Esophagus squamous epithelium (tissue), 5 donors: ENCODE data around the gene SNRPF. TPM values are rescaled to one million over a fixed set of nuclear protein-coding genes. Genes with fewer than 3 reads are reported as not detected.

ENCODE experiments used
- DNase-seq: peaks from one replicate; lab custom pipeline; 2025; lab: John Stamatoyannopoulos, UW
- H3K27ac ChIP-seq, 4 donors: fragments of 200-600 bp; sonication (generic); one replicate each; pipeline ENCODE4 v1.5.1; 2016 to 2019; ENCODE audit warnings: mild to moderate bottlenecking in 1 of 4
- H3K27me3 ChIP-seq, 4 donors: fragments of 200-600 bp; sonication (generic); 1 replicate in 3 of 4; 2 replicates in 1 of 4; pipeline versions ENCODE4 v1.5.1 to v1.6.0; 2017 to 2021; ENCODE audit warnings: antibody characterized with exemption in 1 of 4
- H3K36me3 ChIP-seq, 3 donors: fragments of 200-600 bp; sonication (generic); one replicate each; pipeline ENCODE4 v1.5.1; 2016 to 2019
- H3K4me1 ChIP-seq, 3 donors: fragments of 200-600 bp; sonication (generic); one replicate each; pipeline ENCODE4 v1.5.1; 2017 to 2019
- H3K4me3 ChIP-seq, 4 donors: fragments of 200-600 bp; sonication (generic); 1 replicate in 3 of 4; 2 replicates in 1 of 4; pipeline ENCODE4 v1.5.1; 2016 to 2019; ENCODE audit warnings: mild to moderate bottlenecking in 2 of 4, moderate library complexity in 1 of 4
- H3K9me3 ChIP-seq, 3 donors: fragments of 200-600 bp; sonication (generic); one replicate each; pipeline ENCODE4 v1.5.1; 2016 to 2019
- POLR2A ChIP-seq, 4 donors: fragments of 450-650 bp; IDR thresholded peaks; one replicate each; pipeline ENCODE4 v1.6.1; 2017; ENCODE audit warnings: antibody characterized with exemption in 4 of 4, mild to moderate bottlenecking in 4 of 4, moderate library complexity in 3 of 4
- whole genome bisulfite sequencing, 2 donors: methylation state at CpG; one replicate each; pipeline ENCODE4 v1.1.5; 2018; 5-methylcytosine and 5-hydroxymethylcytosine counted together
- intact Hi-C: fragments of 100-400 bp; cut with DNase I; formaldehyde crosslinking; loops from one replicate; pipeline ENCODE4 v1.15.0; 2022
- total RNA-seq, 4 donors: library from RNA; depleted of rRNA; stranded (reverse); fragments of >200 nt; gene quantifications; one replicate each; pipeline ENCODE4 v1.1.0, GENCODE V29; 2016
- TF ChIP-seq, protein P1 (sequence below), 6 experiments: fragments of 450-650 bp in 4 of 6; fragments of 200-600 bp in 2 of 6; sonication (generic) in 2 of 6; IDR thresholded peaks; one replicate each; pipeline ENCODE4 v1.5.1; 2016 to 2019; ENCODE audit warnings: antibody characterized with exemption in 6 of 6, mild to moderate bottlenecking in 4 of 6, moderate library complexity in 4 of 6
- donor health status: DM: yes; HTN: yes; CAD: no.

The SNRPF gene
- total RNA-seq, 4 donors from 2014 or later = 2.7 to 16.3 (median 9.2) TPM

DNA sequence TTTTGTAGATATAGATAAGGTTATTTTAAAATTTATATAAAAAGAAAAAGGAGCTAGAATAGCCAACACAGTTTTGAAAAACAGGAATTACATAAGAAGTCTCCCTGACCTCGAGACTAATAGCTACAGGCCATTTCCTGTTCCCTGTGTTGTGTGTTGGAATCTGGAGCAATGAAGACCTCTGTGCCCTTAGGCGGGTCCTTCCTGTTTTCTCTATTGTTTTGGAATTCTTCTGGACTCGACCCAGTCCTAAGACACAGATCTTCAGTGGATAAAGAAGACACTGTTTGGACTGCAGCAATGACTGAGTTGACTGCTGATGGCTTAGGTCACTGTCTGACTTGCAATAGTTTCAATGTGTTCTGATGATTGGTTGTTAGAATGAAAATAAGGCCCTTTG, 26.2 kb downstream of the SNRPF start:
- no peaks in the 10 kb centered on the region for H3K9me3 ChIP-seq
- H3K36me3 ChIP-seq = no peaks in the 10 kb centered on the region
- DNase-seq = no peak
- H3K27ac ChIP-seq = no peak overlapping the region
- H3K27me3 ChIP-seq = no peaks in the 10 kb centered on the region
- H3K4me3 ChIP-seq = no peak overlapping the region
- intact Hi-C loops = no loop called here
- TF ChIP-seq, protein P1, sequence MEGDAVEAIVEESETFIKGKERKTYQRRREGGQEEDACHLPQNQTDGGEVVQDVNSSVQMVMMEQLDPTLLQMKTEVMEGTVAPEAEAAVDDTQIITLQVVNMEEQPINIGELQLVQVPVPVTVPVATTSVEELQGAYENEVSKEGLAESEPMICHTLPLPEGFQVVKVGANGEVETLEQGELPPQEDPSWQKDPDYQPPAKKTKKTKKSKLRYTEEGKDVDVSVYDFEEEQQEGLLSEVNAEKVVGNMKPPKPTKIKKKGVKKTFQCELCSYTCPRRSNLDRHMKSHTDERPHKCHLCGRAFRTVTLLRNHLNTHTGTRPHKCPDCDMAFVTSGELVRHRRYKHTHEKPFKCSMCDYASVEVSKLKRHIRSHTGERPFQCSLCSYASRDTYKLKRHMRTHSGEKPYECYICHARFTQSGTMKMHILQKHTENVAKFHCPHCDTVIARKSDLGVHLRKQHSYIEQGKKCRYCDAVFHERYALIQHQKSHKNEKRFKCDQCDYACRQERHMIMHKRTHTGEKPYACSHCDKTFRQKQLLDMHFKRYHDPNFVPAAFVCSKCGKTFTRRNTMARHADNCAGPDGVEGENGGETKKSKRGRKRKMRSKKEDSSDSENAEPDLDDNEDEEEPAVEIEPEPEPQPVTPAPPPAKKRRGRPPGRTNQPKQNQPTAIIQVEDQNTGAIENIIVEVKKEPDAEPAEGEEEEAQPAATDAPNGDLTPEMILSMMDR (IDR thresholded peaks at IDR 0.05) = no peak
- TF ChIP-seq POLR2A (IDR thresholded peaks at IDR 0.05) = no peak
- 33 to 34% methylated on average over 3 of the region's 3 CpGs for WGBS, 2 donors
- no peaks in the 10 kb centered on the region for H3K4me1 ChIP-seq

DNA sequence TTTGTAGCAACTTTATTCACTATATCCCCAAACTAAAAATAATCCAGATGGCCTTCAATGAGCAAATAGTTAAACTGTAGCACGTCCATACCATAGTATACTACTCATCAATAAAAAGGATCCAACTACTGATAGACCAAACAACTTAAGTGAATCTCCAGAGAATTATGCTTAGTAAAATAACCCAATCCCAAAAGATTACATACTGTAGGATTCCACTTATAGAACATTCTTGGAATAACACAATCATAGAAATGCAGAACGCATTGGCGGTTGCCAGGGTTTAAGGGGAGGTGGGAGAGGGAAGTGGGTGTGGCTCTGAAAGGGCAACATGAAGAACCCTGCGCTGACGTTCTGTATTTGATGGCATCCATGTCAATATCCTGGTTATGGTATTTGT, 28.6 kb downstream of the SNRPF start:
- TF ChIP-seq POLR2A (IDR thresholded peaks at IDR 0.05) = no peak
- TF ChIP-seq, protein P1 (IDR thresholded peaks at IDR 0.05) = no peak
- Histone ChIP-seq H3K27me3 (no peaks in the 10 kb centered on the region), H3K4me3 (no peak overlapping the region), H3K4me1 (no peaks in the 10 kb centered on the region), H3K9me3 (no peaks in the 10 kb centered on the region), H3K27ac (no peak overlapping the region), H3K36me3 (no peaks in the 10 kb centered on the region)
- intact Hi-C loops = no loop called here
- 75 to 80% methylated on average over 5 of the region's 5 CpGs for WGBS, 2 donors
- DNase-seq = no peak

DNA sequence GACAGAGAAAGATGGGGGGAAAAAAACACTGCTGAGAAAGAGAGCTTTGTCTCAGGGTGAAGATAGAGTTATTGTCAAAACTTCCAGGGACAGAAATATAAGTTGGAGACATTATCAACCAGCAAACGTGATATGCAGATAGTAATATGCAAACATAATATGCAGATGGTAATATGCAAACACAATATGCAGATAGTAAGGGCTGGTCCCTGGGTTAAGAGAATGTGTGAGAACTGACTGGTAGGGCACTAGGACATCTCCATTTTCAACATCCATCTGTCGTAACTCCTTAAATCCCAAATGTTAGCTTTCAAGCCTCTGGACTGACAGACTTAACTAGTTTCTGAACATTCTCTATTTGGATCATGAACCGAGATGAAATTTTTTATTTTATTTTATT, 32.2 kb downstream of the SNRPF start:
- TF ChIP-seq, protein P1 (IDR thresholded peaks at IDR 0.05) = no peak
- TF ChIP-seq POLR2A (IDR thresholded peaks at IDR 0.05) = no peak

DNA sequence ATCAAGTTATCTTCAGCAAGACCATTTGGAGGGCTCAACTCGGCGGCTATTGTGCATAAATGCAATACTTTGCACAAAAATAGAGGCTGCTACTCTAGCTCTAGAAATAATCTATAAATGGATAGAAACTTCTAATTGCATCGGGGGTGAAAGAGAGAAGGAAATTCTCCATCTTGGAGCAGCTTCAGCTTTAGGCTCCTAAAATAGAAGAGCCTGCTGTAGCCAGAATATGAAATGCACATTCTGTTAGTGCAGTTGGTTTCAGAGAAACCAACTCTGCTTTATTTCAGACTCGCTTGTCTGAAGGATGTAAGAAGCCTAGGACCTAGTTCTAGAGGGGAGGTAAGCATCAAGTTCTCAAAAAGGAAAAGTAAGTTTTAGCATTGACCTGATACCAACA, 38.1 kb downstream of the SNRPF start:
- intact Hi-C loops = no loop called here
- TF ChIP-seq POLR2A (IDR thresholded peaks at IDR 0.05) = no peak
- TF ChIP-seq, protein P1 (IDR thresholded peaks at IDR 0.05) = no peak
- Histone ChIP-seq H3K4me3 (no peak overlapping the region), H3K36me3 (no peaks in the 10 kb centered on the region), H3K9me3 (no peaks in the 10 kb centered on the region), H3K27ac (no peak overlapping the region), H3K4me1 (no peaks in the 10 kb centered on the region), H3K27me3 (no peaks in the 10 kb centered on the region)
- 84 to 88% methylated on average over 4 of the region's 4 CpGs for WGBS, 2 donors
- no peak for DNase-seq

More for the DNA sequence above, 32.2 kb downstream of the SNRPF start:
- Histone ChIP-seq H3K4me3 (no peak overlapping the region), H3K27ac (no peak overlapping the region), H3K36me3 (no peaks in the 10 kb centered on the region), H3K27me3 (no peaks in the 10 kb centered on the region), H3K9me3 (no peaks in the 10 kb centered on the region), H3K4me1 (no peaks in the 10 kb centered on the region)
- no peak for DNase-seq
- 62 to 72% methylated on average over 3 of the region's 3 CpGs for WGBS, 2 donors
- intact Hi-C loops = no loop called here

DNA sequence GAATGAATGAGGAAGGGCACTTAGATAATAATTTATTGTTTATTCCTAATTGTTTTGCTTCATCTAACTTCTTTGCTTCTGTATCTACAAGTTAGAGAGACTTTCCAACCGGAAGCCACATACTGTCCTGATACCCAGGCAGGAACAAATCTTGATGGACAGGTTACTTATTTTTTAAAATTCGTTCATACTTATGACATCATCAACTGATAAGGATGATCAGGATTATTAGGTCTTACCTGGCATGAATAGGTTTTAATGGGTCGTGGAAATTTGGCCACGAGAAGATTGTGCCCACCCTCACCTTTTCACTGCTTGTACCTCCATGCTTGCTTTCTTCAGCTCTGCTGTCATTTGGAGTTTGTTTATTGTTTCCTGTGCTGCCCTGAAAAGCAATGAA, 39.3 kb downstream of the SNRPF start:
- TF ChIP-seq POLR2A (IDR thresholded peaks at IDR 0.05) = no peak
- TF ChIP-seq, protein P1 (IDR thresholded peaks at IDR 0.05) = no peak
- no peaks in the 10 kb centered on the region for H3K36me3 ChIP-seq
- intact Hi-C loops = no loop called here
- DNase-seq = no peak
- 56 to 61% methylated on average over 4 of the region's 4 CpGs for WGBS, 2 donors
- H3K9me3 ChIP-seq = peaks cover 0 to 6% (median 0%) of the 10 kb centered on the region in 3 donors
- no peak overlapping the region for H3K27ac ChIP-seq
- H3K4me3 ChIP-seq = no peak overlapping the region
- H3K27me3 ChIP-seq = peaks cover 0 to 6% (median 0%) of the 10 kb centered on the region in 4 donors
- H3K4me1 ChIP-seq = no peaks in the 10 kb centered on the region
